WI38 (cell line): ENCODE data around the gene ZNF865.

Source experiments
- H3K4me3 ChIP-seq: 2 replicates; pipeline ENCODE4 v1.5.1; 2011; ENCODE audit warnings: low read depth, mild to moderate bottlenecking, control low read depth, low read length
- TF ChIP-seq, protein P1 (sequence below): IDR thresholded peaks from 2 replicates; pipeline ENCODE4 v1.5.1; 2012; ENCODE audit warnings: low read depth, mild to moderate bottlenecking, control low read depth, low read length

Gene ZNF865

DNA sequence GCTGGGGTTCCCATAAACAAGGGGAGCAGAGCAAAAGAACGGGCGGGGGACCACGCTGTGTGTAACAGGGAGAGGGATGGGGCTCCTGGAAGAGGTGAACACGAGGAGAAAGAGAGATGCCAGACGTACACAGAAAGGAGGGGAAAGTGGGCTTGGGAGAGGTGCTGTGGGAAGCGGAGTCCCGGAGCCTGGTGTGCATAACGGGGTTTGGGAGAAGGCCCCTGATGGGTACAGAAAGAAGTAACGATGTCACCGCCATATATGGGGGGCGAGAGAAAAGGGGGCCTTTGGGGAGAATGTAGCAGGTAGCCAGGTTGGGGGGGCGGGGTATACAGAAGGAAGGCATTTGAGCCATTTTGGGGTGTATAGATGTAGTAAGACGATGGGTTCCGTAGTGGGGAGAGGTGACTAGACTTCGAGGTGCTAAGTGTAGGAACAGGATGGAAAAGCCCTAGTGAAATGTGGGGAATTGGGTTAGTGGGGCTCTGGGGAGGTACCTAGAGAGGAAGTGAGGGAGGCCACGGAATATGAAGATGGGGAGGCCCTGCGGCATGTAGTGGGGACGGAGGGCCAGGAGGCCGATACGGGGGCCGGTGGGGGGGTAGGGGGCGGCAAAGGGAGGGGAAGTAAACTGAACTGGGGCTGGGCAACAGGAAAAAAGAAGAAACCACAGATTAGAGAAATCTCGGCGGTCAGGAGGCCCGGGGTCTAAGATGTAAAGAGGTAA lies 36.1 kb downstream of the ZNF865 start:
- H3K4me3 ChIP-seq: peak overlapping the region; percentile 83
- TF ChIP-seq, protein P1, sequence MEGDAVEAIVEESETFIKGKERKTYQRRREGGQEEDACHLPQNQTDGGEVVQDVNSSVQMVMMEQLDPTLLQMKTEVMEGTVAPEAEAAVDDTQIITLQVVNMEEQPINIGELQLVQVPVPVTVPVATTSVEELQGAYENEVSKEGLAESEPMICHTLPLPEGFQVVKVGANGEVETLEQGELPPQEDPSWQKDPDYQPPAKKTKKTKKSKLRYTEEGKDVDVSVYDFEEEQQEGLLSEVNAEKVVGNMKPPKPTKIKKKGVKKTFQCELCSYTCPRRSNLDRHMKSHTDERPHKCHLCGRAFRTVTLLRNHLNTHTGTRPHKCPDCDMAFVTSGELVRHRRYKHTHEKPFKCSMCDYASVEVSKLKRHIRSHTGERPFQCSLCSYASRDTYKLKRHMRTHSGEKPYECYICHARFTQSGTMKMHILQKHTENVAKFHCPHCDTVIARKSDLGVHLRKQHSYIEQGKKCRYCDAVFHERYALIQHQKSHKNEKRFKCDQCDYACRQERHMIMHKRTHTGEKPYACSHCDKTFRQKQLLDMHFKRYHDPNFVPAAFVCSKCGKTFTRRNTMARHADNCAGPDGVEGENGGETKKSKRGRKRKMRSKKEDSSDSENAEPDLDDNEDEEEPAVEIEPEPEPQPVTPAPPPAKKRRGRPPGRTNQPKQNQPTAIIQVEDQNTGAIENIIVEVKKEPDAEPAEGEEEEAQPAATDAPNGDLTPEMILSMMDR: no peak

DNA sequence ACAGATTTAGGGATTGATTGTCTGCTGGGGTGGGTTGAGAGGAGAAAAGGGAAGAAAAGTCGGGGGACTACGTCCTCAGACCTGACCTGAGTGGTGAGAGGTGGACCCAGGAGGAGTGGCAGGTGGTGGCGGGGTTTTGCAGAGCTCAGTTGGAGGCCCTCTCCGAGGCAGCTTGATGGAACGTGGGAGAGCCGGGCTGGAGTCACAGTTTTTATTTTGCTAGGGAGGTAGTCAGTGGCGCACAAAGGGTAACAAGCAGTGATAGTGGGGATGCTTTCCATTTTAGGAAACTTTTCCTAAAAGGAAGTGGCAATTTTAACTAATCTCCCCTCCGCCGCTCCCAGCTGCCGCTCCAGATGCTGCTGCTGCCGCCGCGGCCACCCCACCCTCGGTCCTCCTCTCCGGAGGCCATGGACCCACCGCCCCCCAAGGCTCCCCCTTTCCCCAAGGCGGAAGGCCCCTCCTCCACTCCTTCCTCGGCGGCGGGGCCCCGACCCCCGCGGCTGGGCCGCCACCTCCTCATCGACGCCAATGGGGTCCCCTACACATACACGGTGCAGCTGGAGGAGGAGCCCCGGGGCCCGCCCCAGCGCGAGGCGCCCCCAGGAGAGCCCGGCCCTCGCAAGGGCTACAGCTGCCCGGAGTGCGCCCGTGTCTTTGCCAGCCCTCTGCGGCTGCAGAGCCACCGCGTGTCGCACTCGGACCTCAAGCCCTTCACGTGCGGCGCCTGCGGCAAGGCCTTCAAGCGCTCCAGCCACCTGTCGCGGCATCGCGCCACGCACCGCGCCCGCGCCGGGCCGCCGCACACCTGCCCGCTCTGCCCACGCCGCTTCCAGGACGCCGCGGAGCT lies 36.9 kb downstream of the ZNF865 start:
- TF ChIP-seq, protein P1: no peak
- H3K4me3 ChIP-seq: peak overlapping the region; percentile 83

DNA sequence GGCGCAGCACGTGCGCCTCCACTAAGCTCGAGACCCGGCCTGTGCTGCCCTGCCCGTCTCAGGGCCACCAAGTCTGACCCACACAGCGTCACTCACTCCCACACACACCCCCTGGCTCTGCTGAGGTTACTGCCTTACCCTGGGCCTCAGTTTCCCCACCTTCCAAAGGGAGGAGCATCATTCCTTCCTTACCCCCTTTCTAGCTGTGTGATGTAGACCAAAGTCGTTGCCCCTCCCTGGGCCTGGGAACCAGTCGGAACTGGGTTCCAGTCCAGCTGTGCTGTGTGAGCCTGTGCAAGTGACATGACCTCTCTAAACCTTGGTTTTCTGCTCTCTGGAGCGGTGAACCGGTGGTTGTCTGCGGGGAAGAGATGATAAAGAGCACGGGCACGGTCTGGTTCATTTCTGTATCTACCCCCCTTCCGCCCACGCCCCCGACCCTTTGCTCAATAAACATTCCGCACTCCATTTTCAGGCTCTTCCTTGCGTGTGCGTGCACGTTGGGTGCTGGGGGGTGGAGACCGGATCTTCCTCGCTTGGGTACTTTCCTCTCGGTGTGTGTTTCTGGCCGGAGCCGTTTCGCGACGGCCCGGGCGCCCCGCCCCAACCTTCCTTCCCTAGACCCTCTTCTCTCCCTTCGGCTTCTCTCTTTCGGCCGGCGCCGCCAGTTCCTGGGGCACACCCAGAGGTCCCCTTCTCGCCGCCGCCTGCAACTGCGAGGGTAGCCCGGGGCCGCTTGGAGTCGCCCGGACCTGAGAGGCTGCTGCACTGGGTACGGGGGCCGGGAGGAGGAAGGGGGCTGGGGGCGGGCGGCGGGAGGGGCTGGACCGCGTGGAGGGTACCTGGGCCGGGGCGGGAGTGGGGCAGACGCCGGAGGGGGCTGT lies 37.8 kb downstream of the ZNF865 start, which contains the start of gene ZNF581:
ZNF581 (plus strand) TSS at position 647 of the 884 bp plus-strand sequence. CDS start 923 bp downstream, outside the sequence.
- H3K4me3 ChIP-seq: peak within 1 kb of the TSS; percentile 83
- TF ChIP-seq, protein P1: no peak

DNA sequence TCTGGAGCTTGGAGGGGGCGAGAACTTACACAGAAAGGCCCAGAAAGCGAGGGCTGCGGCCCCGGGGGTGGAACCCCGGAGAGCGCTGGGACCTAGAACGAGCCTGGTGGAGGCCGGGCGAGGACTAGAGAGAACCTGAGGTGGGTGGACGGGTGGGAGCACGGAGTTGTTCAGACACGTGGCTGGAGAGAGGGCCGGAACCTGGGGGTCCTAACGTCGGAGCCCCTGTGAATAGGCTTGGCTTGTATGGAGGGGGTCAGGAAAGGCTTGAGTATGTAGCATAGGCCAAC lies 38.4 kb downstream of the ZNF865 start:
- H3K4me3 ChIP-seq: peak overlapping the region; percentile 83
- TF ChIP-seq, protein P1: no peak

DNA sequence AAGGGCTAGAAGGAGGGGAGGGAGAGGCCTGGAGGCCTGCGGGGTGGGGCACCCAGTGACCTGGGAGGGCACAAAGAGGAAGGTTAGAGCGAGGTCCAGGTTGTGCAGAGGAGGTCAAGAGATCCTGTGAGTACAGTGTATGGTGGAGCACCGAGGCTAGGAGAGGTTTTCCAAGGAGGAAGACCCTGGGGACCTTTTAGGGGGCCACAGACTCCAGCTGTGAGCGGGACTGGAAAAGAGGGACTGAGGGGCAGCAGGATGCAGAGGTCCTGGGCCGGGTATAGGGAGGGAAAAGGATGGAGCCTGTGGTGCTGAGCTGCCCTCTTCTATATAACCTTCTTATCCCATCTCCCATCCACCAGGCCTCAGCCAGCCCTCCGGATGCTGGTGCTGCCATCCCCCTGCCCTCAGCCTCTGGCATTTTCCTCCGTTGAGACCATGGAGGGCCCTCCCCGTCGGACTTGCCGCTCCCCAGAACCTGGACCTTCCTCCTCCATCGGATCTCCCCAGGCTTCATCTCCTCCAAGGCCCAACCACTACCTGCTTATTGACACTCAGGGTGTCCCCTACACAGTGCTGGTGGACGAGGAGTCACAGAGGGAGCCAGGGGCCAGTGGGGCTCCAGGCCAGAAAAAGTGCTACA lies 38.9 kb downstream of the ZNF865 start:
- H3K4me3 ChIP-seq: peak overlapping the region; percentile 83
- TF ChIP-seq, protein P1: no peak

DNA sequence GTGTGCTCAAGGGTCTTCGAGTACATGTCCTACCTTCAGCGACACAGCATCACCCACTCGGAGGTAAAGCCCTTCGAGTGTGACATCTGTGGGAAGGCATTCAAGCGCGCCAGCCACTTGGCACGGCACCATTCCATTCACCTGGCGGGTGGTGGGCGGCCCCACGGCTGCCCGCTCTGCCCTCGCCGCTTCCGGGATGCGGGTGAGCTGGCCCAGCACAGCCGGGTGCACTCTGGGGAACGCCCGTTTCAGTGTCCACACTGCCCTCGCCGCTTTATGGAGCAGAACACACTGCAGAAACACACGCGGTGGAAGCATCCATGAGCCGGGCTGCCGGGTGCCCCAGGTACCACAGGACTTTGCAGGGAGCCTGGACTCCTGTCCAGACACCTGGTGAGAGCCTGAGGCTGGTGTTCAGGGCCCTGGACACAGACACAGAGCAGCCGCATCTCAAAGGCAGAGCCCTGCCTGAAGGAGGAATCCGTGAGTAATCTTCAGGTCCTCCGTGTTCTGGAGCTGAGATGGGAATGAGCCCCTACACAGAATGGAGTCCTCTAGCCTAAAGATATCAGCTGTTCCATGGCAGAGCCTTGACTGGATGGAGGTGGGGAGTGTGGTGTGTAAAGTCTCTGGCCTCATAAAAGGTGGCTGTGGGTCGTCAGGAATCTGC lies 39.5 kb downstream of the ZNF865 start:
- TF ChIP-seq, protein P1: no peak
- peak overlapping the region; percentile 83 for H3K4me3 ChIP-seq
